GM19467 (cell line): Measurements from ENCODE around the gene TMEM167A.

ENCODE experiments used
- ATAC-seq: cut with Tn5 transposase; IDR thresholded peaks from one replicate; pipeline ENCODE4 v1.9.1; 2021; ENCODE audit warnings: mild to moderate bottlenecking, moderate library complexity; ENCODE audit not compliant: unreplicated experiment

The TMEM167A gene, protein sequence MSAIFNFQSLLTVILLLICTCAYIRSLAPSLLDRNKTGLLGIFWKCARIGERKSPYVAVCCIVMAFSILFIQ

DNA sequence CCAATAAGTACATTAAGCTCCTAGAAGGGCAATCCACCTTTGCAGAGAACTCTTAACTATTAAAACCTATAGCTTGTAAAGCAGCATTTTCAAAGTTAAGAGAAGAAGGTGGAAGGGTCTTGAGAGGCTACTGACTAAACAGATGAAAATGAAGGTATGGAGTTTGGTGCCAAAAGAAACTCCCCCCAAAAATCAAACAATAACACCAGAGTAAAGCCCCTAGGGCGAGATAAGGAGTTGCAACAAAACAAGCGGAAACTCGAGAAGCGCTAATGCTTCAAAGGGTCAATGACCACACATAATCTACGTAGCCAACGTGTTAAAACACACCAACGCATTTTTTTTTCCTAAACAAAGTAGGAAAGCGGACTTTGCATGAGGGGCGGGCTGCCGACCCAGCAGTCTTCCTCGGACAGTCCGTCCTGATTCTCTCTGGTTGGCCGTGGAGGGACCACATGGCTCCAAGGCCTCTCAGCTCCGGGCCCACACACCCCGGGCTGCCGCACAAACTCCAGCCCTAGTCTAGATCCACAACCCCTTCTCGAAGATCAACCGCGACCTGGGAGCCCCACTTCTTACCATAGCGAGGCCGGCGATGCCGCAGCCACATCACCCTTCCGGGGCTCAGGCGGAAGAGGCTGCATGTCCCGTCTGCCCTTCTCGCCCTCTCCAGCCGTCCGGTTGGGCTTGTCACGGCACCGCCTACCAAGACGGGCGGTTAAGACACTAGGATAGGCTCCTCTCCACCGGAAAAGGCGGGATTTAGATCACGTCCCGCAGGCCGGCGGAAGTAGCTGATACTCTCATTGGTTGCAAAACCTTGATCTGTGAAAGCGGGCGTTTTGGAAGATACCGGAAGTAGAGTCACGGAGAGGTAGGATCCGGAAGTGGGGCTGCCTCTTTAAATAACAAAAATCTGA lies at the start of gene TMEM167A, which contains the start of gene XRCC4:
TSS of gene TMEM167A (minus strand) at position 653 of the 920 bp plus-strand sequence. CDS start at position 582, 71 bp downstream.
TSS of gene XRCC4 (plus strand) at position 806 of the 920 bp plus-strand sequence. CDS start 27,373 bp downstream, outside the sequence.
- peak; percentile 99 for ATAC-seq

DNA sequence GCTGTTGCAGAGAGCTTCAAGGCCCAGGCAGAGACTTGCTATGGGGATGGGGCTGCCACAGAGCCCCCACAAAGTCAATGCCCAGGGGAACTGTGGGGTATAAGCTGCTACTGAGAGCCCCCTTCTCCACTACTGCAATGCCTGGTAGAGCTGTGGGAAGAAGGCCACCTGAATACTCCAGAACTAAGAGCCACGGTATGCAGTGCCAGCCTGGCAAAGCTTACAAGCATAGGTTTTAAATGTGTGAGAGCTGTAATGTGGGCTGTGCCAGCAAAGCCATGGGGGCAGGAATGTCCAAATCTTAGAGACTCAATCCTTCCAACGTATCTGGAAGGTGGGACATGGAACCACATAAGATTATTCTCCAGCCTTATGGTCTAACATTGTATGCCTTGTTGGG lies 49.3 kb upstream of the TMEM167A start:
- ATAC-seq = no peak

DNA sequence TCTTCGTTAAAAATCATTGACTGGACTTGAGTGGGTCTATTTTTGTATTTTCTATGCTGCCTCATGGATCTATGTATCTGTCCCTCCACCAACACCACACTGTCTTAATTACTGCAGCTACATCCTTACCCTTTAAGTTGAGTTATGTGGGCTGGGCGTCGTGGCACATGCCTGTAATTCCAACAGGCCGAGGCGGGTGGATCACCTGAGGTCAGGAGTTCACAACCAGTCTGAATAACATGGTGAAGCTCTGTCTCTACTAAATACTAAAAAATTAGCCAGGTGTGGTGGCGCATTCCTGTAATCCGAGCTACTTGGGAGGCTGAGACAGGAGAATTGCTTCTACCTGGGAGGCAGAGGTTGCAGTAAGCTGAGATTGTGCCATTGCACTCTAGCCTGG lies 48.4 kb upstream of the TMEM167A start:
- ATAC-seq = no peak

DNA sequence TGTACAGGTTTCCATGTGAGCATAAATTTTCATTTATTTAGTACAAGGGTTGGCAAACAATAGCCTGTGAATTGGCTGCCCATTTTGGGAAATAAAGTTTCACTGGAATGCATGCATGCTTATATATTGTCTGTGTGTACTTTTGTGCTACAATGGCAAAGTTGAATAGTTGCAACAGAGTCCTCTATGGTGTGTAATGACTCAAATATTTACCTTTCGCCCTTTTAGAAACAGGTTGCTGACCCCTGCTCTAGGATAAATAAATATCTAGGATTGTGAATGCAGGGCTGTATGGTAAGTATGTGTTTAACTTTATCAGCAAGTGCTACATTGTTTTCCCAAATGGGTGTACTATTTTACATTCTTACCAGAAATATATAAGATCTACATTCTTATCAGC lies 47.4 kb upstream of the TMEM167A start:
- no peak for ATAC-seq

DNA sequence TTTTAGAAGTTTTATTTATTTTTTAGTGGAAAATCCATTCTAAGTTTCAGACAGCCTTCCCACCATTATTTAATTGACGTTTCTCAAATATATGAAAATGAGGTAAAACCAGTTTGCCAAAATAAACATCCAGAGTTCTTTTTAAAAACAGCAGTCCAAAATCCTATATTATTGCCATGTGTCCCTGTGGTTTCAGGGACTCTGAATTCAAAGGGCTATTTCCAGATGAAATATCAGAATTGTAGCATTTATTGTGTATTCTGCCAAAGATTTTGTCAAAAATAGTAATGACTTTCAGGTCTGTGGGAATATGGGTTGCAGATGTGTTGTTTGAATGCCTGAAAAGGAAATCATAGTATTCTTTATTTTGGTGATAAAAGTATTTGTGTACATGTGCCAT lies 41.8 kb upstream of the TMEM167A start:
- ATAC-seq = no peak

DNA sequence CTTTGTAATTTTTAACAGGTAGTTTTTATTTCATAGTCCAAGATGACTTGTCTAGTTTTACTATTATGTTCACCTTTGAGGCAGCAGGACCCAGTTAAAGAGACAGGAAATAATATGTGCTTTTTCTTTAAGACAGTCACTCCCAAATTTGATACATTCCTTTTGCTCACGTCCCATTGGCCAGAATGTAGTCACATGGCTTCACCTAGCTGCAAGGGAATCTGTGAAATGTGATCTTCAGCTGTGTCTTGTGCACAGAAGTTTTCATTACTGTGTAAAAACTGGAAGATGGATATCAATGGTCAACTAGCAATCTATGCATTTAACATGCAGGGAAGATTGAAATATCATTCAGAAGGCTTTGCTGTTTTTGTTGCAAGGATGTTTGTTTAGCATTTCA lies 41.3 kb upstream of the TMEM167A start:
- no peak for ATAC-seq

DNA sequence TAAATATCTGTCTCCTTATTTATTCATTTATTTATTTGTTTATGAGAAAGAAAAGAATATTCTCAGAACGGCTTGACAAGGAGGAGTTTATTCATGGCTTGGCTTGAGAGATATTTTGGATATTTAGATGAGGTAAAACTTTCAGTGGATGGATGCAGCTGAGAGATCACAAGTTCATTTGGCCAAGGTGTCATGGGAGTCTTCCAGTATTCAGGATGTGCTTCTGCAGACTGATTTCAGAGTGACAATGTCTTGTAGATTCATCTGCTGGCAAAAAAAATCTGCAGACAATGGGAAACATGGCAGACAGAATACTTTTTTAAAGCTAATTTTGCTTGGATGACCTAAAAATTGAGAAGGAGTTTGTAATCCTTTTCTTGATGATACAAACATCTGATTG lies 38.6 kb upstream of the TMEM167A start:
- ATAC-seq = no peak

DNA sequence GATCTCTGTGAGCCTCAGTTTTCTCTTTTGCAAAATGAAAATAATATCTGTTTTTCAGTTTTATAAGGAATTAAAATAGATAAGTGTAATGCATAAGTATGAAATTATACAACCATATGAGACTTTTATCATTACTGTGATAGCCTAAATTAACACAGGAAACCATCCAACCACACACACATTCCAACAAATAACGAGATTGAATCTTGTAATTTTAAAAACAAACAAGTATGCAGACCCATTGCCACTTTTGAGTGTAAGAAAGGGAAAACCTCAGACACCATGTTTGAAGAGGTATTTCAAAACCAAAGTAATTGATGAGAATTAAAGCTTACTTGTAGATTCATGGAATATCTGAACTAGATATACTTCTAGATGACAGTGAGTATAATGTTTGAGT lies 32.2 kb upstream of the TMEM167A start:
- ATAC-seq = no peak

DNA sequence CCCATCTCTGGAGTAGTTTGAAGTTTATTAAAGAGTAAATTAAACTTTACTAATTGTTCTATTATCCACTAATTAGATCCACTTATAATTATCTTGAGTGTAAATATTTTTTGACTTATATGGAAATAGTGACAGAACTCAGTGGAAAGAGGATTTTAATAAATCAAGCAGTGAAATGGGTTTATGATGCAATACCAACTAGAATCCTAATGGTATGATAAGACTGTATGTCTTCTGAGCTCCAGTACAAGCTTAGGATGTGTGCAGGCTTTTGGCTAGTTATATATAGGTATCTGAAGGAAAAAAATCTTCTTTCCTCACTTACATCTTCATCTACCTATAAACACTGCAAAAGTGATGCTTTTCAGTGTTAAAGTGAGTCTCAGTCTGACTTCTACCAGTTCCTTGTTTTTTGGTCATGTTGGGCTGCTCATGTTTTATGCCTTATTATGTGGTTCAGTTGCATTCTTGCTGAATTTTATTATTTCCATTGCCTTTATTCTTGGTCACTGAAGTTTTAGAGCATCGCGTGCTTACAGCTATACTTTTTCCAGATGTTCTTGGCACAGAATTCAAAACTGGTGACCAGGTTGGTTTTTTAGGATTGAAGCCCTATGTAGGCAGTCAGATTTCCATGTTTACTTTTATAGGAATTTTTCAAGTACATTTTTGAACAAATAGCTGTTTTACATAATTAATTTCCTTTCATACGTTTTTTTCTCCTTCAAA lies 30.7 kb upstream of the TMEM167A start:
- ATAC-seq = no peak

DNA sequence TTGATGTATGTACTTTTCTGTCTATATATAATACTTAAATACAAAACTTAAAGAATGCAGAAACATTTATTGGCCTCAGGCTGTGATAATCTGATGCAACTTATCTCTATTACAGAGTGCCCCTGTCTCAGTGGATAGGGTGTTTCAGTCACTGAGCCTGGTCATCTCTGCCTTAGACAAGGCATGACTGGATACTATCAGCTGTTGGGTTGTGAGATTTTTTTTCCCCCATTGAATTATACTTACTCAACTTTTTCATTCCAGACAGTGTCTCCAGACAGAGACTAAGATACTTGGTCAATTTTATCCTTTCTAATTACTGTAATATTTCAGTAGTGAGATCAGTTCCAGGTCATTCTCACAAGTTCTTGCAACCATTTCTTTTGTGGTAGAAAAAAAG lies 26.8 kb upstream of the TMEM167A start:
- ATAC-seq = no peak

DNA sequence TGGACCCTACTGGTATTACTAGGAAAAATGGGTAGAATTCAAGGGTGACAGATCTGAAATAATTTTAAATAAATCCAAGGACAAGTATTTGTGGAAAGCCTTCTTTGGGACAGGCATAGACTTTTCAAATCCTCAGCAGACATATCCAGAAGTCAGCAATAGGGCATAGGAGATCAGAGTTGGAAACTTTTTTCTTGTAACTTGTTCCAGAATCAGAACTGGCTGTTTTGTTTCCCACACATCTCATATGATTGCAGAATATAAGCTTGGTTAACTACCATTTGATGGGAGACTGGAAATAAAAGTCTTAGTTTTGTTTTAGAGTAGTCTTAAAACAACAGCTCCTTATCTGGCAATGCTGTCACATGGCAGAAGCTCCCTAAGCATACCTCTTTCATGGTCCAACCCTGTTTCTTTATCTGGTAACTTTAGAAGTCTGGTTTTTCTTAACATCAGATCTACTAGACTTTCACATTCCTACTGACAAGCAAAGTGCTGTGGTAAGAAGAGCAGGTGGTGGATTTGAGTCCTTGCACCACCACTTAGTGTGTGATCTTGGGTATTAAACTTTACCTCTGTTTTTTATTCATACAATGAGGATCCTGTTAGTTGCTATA lies 25.3 kb upstream of the TMEM167A start:
- no peak for ATAC-seq

DNA sequence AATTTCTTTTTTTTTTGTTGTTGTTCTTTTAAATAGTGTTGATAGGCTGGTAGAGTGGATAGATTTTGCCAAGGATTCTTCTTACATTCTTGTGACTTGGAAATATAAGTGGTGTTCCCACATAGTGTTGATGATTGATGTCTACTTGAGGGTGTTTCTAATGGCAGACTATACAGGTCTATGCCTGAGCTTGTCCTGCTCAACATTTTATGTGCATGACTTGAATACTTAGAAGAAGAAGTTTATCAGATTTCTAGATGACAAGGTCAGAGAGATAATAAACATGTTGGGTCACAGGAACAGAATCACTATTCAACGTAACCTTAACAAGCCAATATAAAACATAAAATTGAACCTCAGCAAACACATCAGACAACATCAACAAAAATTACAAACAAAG lies 24.3 kb upstream of the TMEM167A start:
- ATAC-seq = no peak

DNA sequence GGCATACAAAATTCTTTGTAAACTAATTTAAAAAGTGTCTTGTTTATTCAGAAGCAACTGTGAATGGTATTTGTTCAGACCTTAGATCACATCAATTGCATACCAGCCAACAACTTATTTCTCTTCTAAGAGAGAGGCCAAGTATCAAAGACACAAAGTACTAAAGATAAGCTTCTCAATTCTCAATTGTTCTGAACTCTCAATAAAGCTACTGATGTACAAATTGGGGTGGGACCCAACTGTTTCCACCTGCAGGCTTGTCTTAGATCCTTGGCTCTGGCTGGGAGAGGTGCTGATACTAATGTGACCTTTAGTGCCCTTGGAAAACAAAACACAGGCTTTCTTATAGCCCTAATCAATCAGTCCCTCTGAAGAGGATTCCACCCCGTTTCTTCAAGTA lies 22.3 kb upstream of the TMEM167A start:
- no peak for ATAC-seq

DNA sequence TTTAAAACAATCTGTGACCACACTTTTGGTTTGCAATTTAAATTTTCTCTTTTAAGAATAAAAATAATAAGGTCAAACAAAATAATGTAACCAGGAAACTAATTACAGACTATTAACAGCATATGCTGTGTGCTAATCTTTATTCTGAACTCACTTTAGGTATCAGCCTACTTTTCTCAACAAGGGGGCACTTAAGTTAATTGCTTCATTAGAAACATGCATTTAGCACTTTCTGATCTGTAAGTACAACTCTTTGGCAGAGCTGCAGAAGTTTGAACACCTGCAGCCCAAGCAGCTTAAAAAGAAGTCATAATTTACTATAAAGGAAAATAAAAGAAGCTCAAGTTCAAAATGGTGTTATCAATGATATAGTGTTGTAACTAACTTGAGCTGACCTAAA lies 21.8 kb upstream of the TMEM167A start:
- ATAC-seq = no peak

DNA sequence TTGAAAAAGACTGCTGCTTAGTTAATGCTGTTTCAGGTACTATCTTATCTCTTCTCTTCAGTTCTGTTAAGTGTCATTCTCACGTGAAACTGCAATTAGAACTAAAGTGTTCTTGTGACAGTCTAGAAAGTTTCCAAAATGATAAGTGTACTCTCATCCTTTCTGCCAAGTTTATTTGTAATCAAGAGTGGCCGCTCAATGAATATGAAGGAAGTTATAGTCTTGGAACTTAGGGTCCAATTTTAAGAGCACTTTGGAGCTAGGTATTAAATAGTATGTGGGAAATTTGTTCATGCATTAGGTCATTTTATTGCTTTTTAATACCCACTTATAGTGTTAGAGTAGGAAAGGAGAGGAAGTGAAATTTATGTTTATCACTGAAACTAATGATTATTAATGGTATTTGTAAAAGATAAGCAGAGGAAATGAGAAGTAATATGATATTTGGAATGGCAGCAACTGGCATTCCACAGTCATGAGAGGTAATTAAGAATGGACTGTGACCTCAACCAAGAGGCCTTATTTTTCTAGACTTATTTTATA lies 20.6 kb upstream of the TMEM167A start:
- ATAC-seq = no peak

DNA sequence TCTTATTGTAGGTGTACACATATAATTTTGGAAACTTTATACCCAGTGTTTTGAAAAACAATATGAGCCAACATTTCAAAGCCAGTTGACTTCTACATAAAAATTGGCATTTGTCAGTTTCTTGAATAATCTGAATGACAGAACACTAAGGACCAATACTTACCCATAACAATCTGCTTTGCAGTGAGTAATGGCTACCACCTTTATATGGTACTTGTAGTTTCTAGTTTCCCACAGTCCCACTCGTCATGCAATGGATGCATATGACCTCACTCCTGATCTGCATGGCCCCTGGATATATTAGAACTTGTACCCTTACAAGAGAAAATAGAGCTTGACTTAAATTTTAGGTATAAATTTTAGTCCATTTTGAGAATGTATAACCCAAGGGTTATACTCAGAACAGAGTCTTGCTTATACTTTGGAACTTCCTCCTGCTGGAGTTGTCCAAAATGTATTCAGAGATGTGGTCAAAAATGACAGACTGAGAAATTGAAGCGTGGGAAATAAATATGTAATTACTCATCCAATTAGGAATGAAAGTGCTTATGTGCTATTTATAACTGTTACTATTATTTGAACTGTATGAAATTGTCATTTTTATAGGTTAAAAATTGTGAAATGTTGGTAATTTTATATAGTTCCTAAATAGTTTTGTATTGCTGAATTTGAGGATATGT lies 19.6 kb upstream of the TMEM167A start:
- ATAC-seq = no peak

DNA sequence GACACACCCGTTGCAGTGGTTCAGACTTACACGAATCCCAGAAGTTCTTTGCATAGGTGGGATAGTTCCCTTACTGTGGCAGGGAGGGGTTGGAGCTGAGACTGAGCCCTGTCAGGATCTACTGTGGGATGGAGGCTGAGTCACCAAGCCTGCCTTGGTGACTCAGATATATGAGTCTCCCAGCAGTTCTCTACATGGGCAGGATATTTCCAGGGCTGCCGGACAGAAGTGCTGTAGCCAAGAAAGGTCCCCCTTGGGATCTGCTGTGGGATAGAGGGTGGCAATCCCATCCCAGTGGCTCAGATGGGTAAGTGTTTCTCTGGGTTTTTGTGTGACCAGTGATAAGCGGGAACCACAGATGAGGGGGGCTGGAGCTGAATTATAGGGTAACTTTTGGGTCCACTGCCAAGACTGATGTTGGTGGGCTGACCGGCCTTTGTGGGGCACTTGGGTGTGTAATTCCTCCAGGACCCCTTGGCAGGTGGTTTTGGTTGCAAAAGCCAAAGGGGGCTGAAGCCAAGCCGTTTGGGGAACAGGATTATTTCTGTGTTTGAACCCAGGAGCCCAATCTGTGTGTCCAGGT lies 18.9 kb upstream of the TMEM167A start:
- ATAC-seq = no peak

DNA sequence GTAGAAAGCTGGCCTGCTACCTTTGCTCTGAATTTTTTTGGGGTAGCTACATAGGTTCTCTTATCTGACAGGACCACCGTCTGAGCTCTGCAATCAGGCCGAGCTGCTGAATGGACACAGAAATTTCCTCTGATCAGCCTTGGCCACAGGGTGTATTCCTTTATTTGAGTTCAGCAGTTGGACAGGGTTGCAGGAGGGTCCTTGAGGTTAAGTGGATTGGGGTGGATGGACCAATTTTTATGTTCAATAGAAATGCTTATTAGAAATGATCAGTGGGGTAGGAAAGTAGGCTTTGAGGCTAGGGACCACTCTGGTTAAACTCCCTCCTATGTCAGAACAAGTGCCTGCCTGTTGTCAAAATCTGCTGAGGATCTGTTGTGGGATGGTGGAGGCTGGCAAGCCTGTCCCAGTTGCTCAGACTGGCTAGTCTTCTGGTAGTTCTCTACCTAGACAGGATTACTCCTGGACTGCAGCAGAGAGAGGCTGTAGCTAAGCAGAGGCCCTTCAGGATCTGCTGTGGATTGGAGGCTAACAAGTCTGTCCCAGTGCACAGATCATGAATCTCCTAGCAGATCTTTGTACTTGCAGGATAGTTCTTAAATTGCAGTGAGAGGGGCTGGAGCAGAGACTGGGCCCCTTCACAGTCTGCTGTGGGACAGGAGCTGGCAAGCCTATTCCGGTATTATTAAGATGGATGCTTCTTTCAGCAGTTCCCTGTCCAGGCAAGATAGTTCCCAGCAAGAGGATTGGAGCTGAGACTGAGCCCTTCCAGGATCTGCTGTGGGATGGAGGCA lies 18.2 kb upstream of the TMEM167A start:
- ATAC-seq = no peak

DNA sequence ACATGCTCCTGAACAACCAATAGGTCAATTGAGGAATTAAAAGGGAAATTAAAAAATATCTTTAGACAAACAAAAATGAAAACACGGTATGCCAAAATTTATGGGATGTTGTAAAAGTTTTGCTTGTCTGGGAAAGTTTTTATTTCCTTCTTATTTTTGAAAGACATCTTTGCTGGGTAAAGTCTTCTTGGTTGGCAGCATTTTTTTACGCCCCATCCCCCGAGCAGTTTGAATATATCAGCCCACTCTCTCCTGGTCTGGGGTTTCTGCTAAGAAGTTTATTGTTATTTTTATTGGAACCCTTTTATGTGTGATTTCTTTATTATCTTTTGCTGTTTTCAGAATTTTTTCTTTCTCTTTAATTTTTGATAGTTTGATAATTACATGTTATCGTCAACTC lies 16.5 kb upstream of the TMEM167A start:
- ATAC-seq = no peak
